Thoracic aorta (tissue), 2 donors: ENCODE data around the gene ADAMTS8. TPM values are rescaled to one million over a fixed set of nuclear protein-coding genes. Genes with fewer than 3 reads are reported as not detected.

Source experiments
- ATAC-seq: fragments of 150-250 bp; one replicate; pipeline ENCODE4 v1.8.0; 2017; ENCODE audit warnings: low read depth; ENCODE audit not compliant: insufficient number of reproducible peaks, low FRiP score
- DNase-seq: peaks from one replicate; pipeline ENCODE4 v3.0.0-alpha.2; 2020; ENCODE audit warnings: low spot score
- H3K27ac ChIP-seq, 2 donors: fragments of 200-600 bp; sonication (generic); 1 replicate in 1 of 2; 2 replicates in 1 of 2; pipeline ENCODE4 v1.5.1; 2016; ENCODE audit warnings: mild to moderate bottlenecking in 2 of 2, moderate library complexity in 2 of 2
- H3K27me3 ChIP-seq: fragments of 200-600 bp; sonication (generic); replicated peaks from 2 replicates; pipeline ENCODE4 v1.6.0; 2016; ENCODE audit warnings: mild to moderate bottlenecking; ENCODE audit not compliant: insufficient read depth
- H3K36me3 ChIP-seq: fragments of 200-600 bp; sonication (generic); one replicate; pipeline ENCODE4 v1.5.1; 2016
- H3K4me1 ChIP-seq, 2 donors: fragments of 200-600 bp; sonication (generic); 1 replicate in 1 of 2; 2 replicates in 1 of 2; pipeline versions ENCODE4 v1.5.1 to v1.6.0; 2016; ENCODE audit warnings: low read depth in 2 of 2, mild to moderate bottlenecking in 1 of 2; ENCODE audit not compliant: control insufficient read depth in 1 of 2
- H3K4me3 ChIP-seq: fragments of 200-600 bp; sonication (generic); 2 replicates; pipeline ENCODE4 v1.5.1; 2016; ENCODE audit warnings: mild to moderate bottlenecking
- H3K9me3 ChIP-seq: fragments of 200-600 bp; sonication (generic); 2 replicates; pipeline ENCODE4 v1.5.1; 2016
- CTCF ChIP-seq: fragments of 200-600 bp; sonication (generic); IDR thresholded peaks from one replicate; pipeline ENCODE4 v1.5.1; 2019; ENCODE audit warnings: antibody characterized with exemption
- total RNA-seq, 2 donors: library from RNA; depleted of rRNA; stranded (reverse); fragments of >200 nt; gene quantifications; one replicate each; pipeline versions ENCODE4 v1.1.0 to v1.2.3, GENCODE V29; 2016

Gene ADAMTS8
- total RNA-seq, 2 donors from 2014 or later, result 5.3 to 17.6 TPM

- Histone ChIP-seq H3K27ac (no peak overlapping the region), H3K4me1 (no peaks in the 10 kb centered on the region)
- no peak for ATAC-seq
Measured at GRCh38 chr11:130369713-130370112, 58.7 kb downstream of the ADAMTS8 start.

GRCh38 chr11:130369141-130369691 is 59.2 kb downstream of the ADAMTS8 start:
- no peak overlapping the region for H3K27ac ChIP-seq
- ATAC-seq (no peak), DNase-seq (no peak)
- no peak for TF ChIP-seq CTCF
- H3K4me1 ChIP-seq, result no peaks in the 10 kb centered on the region
- H3K36me3 ChIP-seq, result no peaks in the 10 kb centered on the region
- no peak overlapping the region for H3K4me3 ChIP-seq
- no peaks in the 10 kb centered on the region for H3K27me3 ChIP-seq
- no peaks in the 10 kb centered on the region for H3K9me3 ChIP-seq

More at GRCh38 chr11:130369713-130370112, 58.7 kb downstream of the ADAMTS8 start:
- no peaks in the 10 kb centered on the region for H3K36me3 ChIP-seq
- no peak overlapping the region for H3K4me3 ChIP-seq
- no peak for DNase-seq
- no peak for TF ChIP-seq CTCF
- H3K9me3 ChIP-seq, result no peaks in the 10 kb centered on the region
- H3K27me3 ChIP-seq, result no peaks in the 10 kb centered on the region

GRCh38 chr11:130359419-130359818 is 69.0 kb downstream of the ADAMTS8 start:
- Histone ChIP-seq H3K27ac (no peak overlapping the region), H3K9me3 (peaks cover 4% of the 10 kb centered on the region), H3K4me1 (no peaks in the 10 kb centered on the region), H3K36me3 (no peaks in the 10 kb centered on the region), H3K4me3 (no peak overlapping the region), H3K27me3 (no peaks in the 10 kb centered on the region)
- no peak for TF ChIP-seq CTCF
- no peak for DNase-seq
- no peak for ATAC-seq

- no peaks in the 10 kb centered on the region for H3K27me3 ChIP-seq
- no peak overlapping the region for H3K4me3 ChIP-seq
- no peaks in the 10 kb centered on the region for H3K4me1 ChIP-seq
- DNase-seq (no peak), ATAC-seq (no peak)
- no peak for TF ChIP-seq CTCF
- no peak overlapping the region for H3K27ac ChIP-seq
- H3K9me3 ChIP-seq, result peaks cover 4% of the 10 kb centered on the region
- H3K36me3 ChIP-seq, result no peaks in the 10 kb centered on the region
Measured at GRCh38 chr11:130358398-130358797, 70.0 kb downstream of the ADAMTS8 start.

Other genes with a start within 250 kb of the ADAMTS8 start
- gene ZBTB44, start 113.7 kb downstream of the ADAMTS8 start, total RNA-seq, result 10 to 100 TPM; 38.0 to 48.7 TPM
- 10 to 100 TPM; 10.8 to 14.1 TPM for gene ADAMTS15, start 20.0 kb upstream of the ADAMTS8 start, total RNA-seq